COLO668 (cell line): ENCODE results near the gene FAM174B.

Experiments used
- DNase-seq: peaks from one replicate; lab custom pipeline; 2025; ENCODE audit not compliant: unreplicated experiment; lab: John Stamatoyannopoulos, UW

The FAM174B gene

DNA sequence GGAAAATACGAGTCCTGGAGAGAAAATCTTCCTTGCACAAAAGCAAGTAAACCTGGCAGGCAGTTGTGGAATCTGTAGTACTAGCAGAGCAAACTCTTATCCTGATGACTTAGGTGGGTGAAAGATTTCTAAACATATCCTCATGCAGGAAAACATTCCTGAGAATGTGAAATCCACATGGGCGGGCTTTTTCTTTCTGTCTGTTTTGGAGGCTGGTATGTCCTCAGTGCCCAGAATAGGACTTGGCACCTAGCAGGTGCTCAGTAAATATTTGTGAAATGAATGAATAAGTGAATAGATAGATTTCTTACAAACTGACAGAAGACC is 53.3 kb downstream of the FAM174B start:
- no peak for DNase-seq

DNA sequence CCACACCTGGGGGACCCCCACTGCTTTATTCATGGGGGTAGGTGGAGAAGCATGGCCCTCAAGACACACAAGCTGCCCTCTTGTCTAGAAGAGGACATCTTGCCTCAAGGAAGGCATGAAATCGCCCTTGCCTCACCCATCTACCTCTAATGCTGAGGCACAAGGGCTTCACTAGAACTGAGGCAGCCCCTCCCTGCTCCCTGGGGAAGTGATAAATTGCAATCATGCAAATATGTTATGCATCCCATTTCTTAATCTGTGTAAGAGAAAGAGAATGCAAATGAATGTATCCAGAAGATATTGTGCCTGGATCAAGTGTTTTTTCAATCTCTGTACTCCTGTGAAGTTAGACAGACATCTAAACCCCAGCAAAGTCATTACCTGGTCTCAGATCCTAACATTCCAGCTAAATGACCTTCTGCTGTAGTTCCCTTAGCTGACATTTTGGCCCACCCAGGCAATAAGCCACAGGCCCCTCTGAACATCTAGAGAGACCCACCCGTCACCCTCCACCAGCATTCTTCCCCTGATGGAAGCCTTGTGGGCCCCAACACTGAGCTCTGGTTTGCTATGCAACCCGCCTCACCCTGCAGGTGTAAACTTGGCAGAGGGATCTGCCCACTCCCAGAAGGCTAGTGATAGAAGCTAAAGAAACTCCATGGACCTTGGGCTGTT is 53.8 kb downstream of the FAM174B start:
- DNase-seq = no peak

DNA sequence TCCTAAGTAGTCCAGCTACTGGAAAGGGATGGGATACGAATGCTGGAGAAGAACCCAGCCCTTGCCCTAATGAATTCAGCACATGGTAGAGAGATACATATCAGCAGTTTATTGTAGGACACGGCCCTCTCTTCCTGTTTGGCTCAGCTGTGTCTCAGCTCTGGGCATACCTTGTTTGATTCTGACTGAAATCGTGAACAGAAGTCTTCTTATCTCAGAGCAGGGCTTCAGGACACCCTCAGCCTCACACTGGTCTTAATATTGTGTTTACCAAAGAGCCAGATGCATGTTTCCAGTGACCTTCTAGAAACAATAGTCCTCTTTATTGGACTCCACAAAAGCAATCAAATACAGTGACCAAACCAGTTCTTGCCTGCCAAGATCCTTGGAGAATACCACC is 54.7 kb downstream of the FAM174B start:
- DNase-seq = no peak

DNA sequence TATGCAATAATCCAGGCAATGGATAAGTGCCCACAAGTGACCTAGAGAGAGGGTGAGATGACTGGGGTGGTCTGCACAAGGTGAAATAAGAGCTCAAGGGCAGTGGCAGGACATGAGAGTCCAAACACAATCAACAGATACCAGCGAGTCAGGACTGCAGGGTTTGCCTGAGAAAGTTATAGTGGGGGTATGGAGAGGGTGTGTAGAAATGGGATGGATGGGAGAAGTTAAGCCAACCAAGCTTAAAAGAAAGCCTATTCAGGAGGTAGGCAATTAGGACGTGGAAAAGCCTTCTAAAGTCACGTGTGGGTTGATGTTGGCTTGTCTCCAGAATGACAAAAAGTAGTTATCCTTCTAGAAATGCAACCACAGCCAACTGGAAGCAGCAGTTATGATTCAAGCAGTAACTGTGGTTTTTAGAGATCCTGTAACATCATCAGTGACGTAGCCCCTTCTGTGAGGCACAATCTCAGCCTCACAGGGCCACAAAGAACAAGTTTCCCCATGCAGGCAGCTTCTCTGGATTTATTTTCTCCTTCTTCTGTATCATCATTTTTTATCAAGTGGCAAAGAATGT is 56.1 kb downstream of the FAM174B start:
- DNase-seq = no peak

DNA sequence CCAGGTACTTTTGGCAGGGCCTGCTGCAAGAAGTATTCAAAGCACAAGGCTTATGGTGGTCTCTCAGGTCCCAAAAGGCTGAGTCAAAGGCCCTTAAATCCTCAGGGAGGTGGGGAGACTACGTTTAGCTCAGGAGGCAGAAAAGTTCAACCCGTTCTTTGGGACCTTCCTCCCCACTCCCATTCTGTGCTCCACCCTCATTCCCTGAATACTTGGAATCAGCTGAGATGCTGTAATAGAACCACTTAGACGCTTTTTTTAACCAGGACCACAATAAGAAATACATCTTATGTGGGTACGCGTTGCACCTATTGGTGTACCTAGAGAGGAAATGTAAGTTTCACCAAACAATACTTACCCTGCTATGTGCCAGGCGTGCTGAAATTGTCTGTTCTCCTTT is 58.0 kb downstream of the FAM174B start:
- no peak for DNase-seq

DNA sequence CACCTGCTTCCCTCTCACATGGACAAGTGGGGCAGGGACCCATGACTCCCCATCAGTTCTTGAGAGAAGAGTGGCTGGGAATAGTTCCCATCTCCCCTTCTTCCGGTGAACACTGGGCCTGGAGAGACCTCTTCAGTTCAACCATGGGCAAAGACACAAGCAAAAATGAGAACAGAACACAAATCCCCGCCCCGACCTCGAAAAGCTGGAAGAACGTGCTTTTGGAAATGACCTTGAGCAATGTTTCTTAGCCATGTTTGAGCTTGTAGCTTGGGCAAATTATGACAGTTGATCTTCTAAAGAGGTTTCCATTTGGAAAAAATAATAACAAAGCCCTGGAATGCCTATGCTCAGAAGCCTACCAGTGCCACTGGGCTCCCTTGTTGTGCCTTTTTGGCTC is 59.0 kb downstream of the FAM174B start:
- no peak for DNase-seq

DNA sequence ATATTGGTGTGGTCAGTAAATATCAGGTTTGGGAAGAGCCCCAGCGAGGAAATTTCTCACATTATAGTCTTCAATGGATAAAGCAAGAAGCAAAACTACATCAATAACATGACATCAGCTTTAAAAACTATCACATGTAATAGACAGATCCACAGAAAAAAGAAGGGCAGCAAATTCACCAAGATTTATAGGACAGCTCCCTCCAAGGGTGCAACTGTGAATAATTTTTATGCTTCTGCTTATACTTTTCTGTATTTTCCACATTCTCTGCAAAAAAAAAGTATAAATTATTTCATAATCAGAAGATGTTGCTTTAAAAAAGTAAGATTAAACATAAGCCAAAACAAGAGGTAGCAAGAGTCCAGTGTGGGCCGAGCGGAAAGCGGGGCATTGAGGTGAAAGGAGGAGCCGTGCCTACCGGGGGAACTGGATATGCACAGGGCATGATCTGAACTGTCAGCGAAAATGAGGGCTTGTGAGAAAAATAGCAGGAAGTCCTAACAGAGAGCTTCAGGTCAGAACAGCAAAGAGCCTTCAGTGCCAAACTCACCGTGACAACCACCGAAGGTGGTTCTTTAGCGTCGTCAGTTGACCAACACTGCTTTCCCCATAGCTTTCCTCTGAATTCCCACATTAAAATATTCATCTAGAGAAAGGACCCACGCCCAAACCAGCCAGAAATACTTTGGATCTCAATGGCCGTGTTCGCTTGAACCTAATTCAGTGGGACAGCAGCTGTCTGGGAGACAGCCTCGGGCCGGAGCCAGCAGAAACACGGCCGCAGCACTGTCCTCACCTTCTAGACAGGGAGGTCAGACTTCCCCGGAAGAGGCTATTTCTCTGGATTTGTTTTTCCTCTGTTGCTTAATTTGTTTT is 59.8 kb downstream of the FAM174B start:
- no peak for DNase-seq

DNA sequence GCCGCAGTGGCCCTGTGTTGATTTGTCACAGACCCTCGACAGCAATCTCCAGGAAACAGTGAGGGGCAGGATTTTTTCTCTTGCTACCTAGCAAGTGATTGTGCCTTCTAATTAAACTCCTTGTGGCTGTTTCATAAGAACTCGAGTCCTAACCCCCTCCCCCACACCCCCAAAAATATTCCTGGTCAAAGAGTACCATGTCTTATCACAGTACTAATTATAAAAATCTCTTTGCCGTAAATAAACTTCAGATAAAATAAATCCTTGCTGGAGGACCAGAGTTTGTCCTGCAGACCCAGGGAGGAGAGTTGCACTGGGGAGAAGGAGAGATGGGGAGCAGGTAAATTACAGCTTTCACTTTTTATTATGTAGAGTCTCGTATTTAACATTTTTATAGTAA is 64.3 kb downstream of the FAM174B start:
- DNase-seq = no peak

DNA sequence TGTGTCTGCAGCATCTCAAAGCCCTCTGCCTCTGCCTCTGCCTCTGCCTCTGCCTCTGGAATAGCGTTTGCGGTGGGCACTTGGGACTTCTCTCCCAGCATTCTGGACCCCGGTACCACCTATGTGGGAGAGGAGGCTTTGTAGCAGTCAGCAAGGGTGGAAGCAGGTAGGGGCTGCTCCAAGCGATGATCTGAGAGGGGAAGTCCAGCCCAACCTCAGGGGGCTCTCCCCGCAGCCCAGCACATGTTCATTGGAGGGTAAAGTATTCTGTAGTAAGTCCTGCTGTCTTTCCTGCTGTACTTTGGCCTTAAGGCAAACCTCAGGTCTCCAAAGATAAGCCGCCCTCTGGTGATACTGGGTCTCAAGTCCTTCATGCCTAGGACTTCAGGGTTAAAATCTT is 68.6 kb downstream of the FAM174B start:
- no peak for DNase-seq

DNA sequence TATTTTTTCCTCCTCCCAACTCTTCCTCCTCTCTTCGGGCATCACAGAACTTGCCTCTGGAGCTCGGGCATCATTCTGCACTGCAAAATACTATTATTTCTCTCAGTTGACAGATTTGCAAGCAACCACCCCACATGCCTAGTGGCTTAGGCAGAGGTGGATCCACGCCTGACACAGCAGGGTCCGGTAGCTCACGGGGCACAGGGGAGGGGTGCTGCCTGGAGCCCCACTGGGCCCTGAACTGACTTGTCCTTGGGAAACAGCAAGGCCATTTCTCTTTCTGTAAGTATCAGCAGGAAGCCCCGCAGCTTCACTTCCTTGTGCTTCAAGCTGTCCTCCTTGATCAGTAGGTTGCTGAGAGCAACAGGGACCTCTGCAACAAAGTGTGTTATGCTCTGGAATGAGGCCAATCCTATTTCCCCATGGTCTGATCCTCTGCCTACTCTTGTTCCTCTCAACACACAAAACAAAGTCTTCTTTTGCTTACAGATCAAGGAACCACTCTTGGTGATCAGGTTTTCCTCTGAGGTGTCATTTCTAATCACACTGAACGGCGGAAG is 69.1 kb downstream of the FAM174B start:
- DNase-seq = no peak

DNA sequence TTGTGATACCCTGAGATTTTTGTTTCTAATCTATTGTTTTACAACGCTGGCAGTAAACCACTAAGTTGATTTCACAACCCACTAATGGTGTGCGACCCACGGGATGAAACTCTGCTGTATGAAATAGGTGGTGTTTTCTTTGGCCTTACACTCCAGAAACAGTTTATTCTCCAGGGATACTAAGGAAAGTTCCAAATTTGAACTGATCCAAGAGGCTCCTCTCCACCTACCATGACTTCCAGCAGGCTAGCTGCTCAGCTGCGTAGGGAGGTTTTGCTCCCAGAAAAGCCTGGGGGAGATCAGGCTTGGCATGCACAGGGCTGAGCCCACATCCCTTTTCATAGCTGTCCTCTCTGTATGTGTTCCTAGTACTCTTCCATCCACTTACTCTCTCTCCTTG is 71.5 kb downstream of the FAM174B start:
- DNase-seq = no peak

DNA sequence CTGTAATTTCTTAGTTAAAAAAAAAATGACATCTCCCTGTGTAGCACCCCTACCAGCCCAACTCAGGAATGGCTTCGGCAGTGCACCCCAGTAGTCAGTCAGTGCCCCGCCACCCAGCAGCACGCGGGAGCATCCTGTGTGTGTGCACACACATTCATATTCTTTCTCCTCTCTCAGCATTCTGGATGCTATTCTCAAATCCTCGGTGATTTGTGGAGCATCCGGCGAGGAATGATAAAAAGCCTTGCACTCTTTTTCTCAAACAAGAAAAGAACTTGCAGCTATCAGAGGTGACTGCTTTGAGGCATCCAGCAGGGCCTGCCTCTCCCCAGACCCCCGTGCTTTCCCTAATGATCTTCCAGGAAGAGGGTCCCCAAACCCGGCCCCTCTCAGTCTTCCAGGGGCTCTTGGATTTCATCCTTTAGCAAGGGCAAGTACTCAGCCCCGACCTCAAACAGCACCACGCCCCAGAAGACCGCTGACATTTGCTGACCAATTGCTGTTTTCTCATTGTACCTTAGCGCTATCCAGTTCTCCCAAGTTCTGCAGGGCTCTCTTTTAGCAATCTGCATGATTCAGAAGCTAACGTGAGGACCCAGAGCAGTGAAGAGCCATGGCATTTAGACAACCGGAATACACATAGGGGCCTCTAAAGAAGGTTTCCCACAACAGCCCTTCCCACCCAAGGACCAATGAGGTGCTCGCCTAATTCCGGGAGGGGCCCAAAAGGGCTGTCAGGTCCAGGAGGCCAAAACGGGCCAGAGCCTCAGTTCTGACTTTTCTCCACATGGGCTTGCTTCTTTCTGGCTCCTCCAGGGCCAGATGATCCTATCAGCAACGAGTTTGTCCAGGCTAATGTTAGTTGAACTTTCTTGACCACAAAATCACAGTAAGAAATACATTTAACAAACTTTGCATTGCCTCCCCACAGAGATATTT is 72.2 kb downstream of the FAM174B start:
- no peak for DNase-seq

DNA sequence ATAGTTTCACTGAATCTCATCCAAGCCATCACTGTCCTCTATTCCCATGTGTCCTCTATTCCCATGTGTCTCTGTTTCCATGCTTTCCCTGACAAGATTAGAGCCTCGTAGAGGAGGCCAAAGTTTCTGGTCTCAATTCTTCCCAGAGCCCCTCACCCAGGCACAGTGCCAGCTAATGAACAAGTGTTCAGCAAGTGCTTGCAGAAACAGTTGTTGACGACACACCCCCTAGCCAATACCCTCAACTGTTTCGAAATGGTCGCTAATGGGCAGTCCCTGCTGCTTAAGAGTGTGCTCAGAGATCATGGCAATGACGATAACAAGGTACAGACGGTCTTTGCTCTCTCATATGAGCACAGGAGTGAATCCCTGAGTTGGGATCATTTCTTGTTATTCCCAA is 73.4 kb downstream of the FAM174B start:
- no peak for DNase-seq

DNA sequence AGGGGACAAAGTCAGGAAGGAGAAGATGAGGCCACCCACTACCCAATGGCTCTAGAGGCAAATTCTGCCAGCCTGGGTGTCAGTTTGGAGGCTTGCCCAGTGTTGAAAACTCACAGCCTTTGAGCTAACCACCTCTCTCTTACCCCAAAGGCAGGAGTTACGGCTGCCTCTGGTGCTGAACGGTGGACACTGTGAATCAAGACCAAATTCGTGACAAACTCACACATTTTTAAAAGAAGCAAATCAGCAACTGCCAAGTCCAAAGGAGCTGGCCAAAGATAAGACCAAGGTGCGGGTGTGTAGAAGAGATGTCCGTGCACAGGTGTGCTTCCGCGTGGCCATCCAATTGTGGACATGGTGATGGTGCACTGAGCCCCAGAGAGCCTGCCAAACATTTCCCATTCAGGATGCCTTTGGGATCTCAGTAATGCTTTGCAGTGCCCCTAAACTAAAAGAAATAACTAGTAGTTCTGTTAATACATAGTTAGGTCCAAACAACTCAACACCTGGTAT is 74.6 kb downstream of the FAM174B start:
- DNase-seq = no peak

DNA sequence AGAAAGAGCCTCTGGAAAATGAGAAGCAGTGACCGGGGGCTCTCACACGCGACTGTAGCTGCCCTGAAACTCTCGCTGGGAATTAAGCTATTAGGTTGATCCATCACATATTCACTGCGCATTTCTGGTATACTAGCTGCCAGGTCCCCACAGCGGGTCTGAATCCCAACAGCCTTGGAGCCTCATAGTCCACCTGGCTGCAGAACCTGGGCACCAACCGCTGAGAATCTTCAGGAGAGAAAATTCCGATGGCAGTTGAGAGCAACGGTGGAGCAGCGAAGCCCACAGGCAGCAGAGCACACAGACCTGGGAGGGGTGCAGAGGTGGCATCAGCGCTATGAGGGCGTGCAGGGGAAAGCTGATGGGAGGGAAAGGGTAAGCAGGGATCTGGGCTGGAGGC is 75.1 kb downstream of the FAM174B start:
- no peak for DNase-seq

DNA sequence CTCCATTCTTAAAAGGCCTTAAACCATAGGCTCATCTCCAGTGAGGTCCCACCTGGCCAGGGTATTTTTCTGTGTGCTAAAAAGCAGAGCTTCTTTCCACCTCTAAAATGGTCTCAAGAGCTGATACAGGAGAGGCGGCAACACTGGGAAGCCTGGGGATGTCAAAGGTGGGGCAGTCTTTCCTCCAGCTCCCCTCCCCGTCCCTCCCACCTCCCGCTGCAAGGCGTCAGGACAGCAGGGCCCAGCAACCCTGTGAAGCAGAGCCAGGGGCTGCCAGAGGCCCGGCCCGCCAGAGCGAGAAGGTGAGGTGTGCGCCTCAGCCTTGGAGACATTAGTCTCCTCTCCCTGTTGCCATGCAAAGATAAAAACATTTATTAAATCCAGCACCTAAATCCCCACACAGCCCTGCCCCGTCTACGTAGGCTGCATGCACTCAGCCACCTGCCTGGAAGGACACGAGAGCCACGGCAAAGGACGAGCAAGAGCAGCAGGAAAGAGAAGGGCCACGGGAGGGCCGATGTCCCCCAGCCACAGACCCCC is 75.6 kb downstream of the FAM174B start:
- no peak for DNase-seq

DNA sequence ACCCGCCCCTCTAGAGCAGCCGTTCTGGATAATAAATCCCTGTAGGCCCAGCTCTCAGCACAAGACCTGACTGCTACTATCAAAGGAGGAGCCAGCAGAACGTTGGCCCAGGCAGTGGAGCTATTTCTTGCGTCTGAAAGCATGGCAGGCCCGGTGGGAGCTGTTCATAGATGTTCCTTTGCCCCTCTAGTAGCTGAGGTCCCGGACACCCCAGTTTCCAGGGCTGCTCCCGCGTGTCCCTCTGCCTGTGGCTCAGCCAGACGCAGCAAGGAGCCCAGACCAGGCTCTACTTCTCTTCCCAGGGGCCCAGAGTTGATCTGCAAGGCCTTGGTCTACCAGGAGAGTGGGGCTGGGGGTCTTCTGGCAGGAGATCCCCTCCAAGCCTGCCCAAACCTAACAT is 76.1 kb downstream of the FAM174B start:
- DNase-seq = no peak

DNA sequence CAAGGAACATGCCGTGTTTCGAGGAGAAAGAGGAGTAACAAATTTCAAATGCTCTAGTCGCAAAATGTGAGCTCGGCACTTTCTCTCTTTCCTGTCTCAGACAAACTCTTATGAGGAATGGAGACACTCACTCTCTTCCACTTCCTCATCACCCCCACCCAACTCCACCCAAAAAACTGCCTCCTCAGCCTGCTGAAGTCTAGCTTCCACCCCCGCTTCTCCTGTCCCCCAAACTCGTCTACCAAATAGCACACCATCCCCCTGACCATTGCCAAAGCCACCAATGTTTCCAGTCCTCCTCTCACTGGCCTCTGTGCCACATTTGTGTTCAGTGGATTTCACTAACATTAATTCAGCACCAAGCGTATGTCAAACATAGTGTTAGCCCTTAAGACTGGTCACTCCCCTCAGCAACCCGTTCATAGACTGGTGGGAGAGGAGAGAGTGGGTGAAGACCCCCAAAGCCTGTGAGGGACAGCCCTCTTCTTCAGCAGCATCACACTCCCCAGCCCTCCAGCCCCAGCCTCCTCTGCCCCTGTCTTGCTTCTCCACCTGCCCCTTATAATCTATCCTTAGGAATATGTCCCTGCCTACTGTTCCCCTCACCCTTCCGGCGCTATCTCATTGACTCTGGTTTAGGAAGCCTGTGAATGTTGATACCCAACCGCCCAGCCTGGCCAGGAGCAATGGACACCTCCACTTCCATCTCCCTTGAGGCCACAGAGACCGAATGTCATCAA is 77.3 kb downstream of the FAM174B start:
- no peak for DNase-seq

DNA sequence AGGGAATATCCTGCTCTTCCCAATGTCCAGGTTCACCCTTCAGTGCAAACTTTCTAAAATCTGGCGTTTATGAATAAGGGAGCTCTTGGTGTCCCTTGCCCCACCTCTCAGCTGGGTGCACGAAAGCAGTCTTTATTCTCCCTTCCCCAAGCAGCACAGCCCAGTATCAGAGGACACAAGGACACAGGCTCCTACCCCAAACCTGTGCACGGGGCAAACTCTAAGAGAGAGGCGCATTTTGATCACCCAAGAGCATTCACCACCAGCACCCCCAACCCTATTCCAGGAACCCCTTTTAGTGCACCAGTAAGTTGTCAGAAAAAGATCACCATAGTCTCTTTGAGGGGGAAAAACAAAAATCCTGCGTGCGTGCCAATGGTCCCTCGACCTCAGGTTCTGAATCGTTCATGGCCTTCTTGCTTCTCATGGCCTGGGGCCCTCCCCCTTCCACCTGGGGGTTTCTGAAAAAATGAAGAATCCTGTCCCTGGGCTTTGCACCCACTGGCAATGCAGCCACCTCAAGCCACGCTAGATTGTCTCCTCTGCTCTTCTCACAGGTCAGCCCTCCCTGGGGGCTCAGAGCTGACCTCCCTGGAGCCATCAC is 78.9 kb downstream of the FAM174B start:
- DNase-seq = no peak
